ENCODE data around the gene CCDC97. TPM values are rescaled to one million over a fixed set of nuclear protein-coding genes. Genes with fewer than 3 reads are reported as not detected.
A peak's percentile ranks its signal among the peaks of the same experiment; 100 is the strongest.

The CCDC97 gene
- total RNA-seq, 1 experiment from 2014 or later: 39.4 TPM

- Histone ChIP-seq H3K56ac (ENCODE audit: insufficient read length, low read depth, low read length) (peak overlapping the region; percentile 66), H2AK5ac (ENCODE audit: insufficient read length, low read length) (no peak overlapping the region), H4K5ac (ENCODE audit: insufficient read length, low read depth, low read length) (peak overlapping the region; percentile 27), H3K79me2 (ENCODE audit: insufficient read depth, low read length) (peaks cover 28% of the 10 kb centered on the region), H2AFZ (ENCODE audit: low read length) (no peak overlapping the region), H3T11ph (ENCODE audit: low read length) (no peak overlapping the region), H3K27me3 (ENCODE audit: insufficient read depth, low read length) (no peaks in the 10 kb centered on the region), H2BK120ac (ENCODE audit: low read depth, low read length, poor library complexity, severe bottlenecking) (no peak overlapping the region), H3K27ac (ENCODE audit: insufficient read length, low read depth, low read length) (no peak overlapping the region), H2BK20ac (ENCODE audit: low read depth, low read length, poor library complexity, severe bottlenecking) (no peak overlapping the region), H3K9me3 (ENCODE audit: control insufficient read depth, low read depth, low read length) (no peaks in the 10 kb centered on the region), H4K91ac (ENCODE audit: insufficient read length, low read depth, low read length) (no peak overlapping the region), H3K4me1 (ENCODE audit: insufficient read depth, low read length) (no peaks in the 10 kb centered on the region), H3K4ac (ENCODE audit: low read depth, low read length) (no peak overlapping the region; the same call in 1 of the 2 replicates), H2BK15ac (ENCODE audit: low read depth, low read length) (no peak overlapping the region), H4K20me1 (ENCODE audit: control insufficient read depth, insufficient read depth, insufficient read length) (no peaks in the 10 kb centered on the region), H3K18ac (ENCODE audit: insufficient read length, low read depth, low read length) (peak overlapping the region; percentile 95), H3K9ac (ENCODE audit: extremely low read depth, insufficient read length, low read length) (peak overlapping the region; percentile 94), H3K23ac (ENCODE audit: insufficient read length, low read depth, low read length) (no peak overlapping the region), H3K23me2 (ENCODE audit: insufficient read length, low read depth, low read length, poor library complexity, severe bottlenecking) (peaks cover 18% of the 10 kb centered on the region), H3K79me1 (ENCODE audit: insufficient read depth, low read depth, low read length, poor library complexity, severe bottlenecking) (peaks cover 6% of the 10 kb centered on the region), H4K8ac (replicated peaks; ENCODE audit: insufficient read length, low read depth, low read length) (no peak overlapping the region), H3K14ac (ENCODE audit: insufficient read depth, low read length) (peak overlapping the region; percentile 99), H2BK5ac (ENCODE audit: insufficient read length, low read length) (no peak overlapping the region), H2BK12ac (ENCODE audit: insufficient read length, low read depth, low read length) (no peak overlapping the region), H3K4me2 (ENCODE audit: insufficient read depth, insufficient read length, low read length) (peak overlapping the region; percentile 95)
- Mint-ChIP-seq H3K36me3 (ENCODE audit: insufficient read depth in 1 of 3, low read depth in 3 of 3) (peaks cover 21 to 59% (median 42%) of the 10 kb centered on the region in 3 experiments), H3K27me3 (ENCODE audit: low read depth) (peaks cover 1% of the 10 kb centered on the region; the same call in 1 of the 2 replicates), H3K9me3 (peaks cover 0 to 4% of the 10 kb centered on the region in 2 experiments; a peak in 2 of 5 replicates), H3K4me1 (peaks cover 30% of the 10 kb centered on the region in 2 experiments), H3K4me3 (peak overlapping the region; percentile 99 to 100), H3K27ac (peak overlapping the region; percentile 94 to 100 (median 99))
- no CpG with 5 or more reads among the region's 17 CpGs for WGBS (ENCODE audit: extremely low coverage, insufficient read length, low lambda C conversion rate)
- no peak for DNase-seq
- TF ChIP-seq CTCF (conservative IDR thresholded peaks at IDR 0.05): no peak
Measured at GRCh38 chr19:41265395-41266153, 44.4 kb upstream of the CCDC97 start.

Data from H9 (cell line).